Measurements from ENCODE around the gene LTC4S.
"Not testable (repeated sequence)": the region's sequence is repeated elsewhere in the genome, so short reads cannot be mapped to it uniquely, and the experiment has no call there.

LTC4S gene

GRCh38 chr5:179827680-179828079 is 33.9 kb downstream of the LTC4S start:
- DNase-seq (ENCODE audit: low read depth), result no peak

GRCh38 chr5:179828756-179829421 is 35.1 kb downstream of the LTC4S start:
- DNase-seq (ENCODE audit: low read depth), result no peak

GRCh38 chr5:179829732-179830435 is 36.1 kb downstream of the LTC4S start:
- no peak for DNase-seq (ENCODE audit: low read depth)

GRCh38 chr5:179830818-179831468 is 37.2 kb downstream of the LTC4S start:
- no peak for DNase-seq (ENCODE audit: low read depth)

- no peak for DNase-seq (ENCODE audit: low read depth)
Observed at GRCh38 chr5:179832039-179832745, 38.4 kb downstream of the LTC4S start.

GRCh38 chr5:179833056-179833708 is 39.4 kb downstream of the LTC4S start:
- no peak for DNase-seq (ENCODE audit: low read depth)

GRCh38 chr5:179833709-179834070 is 39.9 kb downstream of the LTC4S start:
- no peak for DNase-seq (ENCODE audit: low read depth)

GRCh38 chr5:179834120-179834519 is 40.3 kb downstream of the LTC4S start:
- DNase-seq (ENCODE audit: low read depth), result no peak

GRCh38 chr5:179834871-179835270 is 41.1 kb downstream of the LTC4S start:
- DNase-seq (ENCODE audit: low read depth), result not testable (repeated sequence)

- DNase-seq (ENCODE audit: low read depth), result peak; percentile 38
Observed at GRCh38 chr5:179836225-179837019, 42.6 kb downstream of the LTC4S start.

GRCh38 chr5:179837076-179838011 is 43.6 kb downstream of the LTC4S start:
- DNase-seq (ENCODE audit: low read depth), result no peak

GRCh38 chr5:179839328-179840256 is 45.8 kb downstream of the LTC4S start:
- DNase-seq (ENCODE audit: low read depth), result no peak

GRCh38 chr5:179840321-179840720 is 46.5 kb downstream of the LTC4S start:
- no peak for DNase-seq (ENCODE audit: low read depth)

GRCh38 chr5:179840766-179841165 is 47.0 kb downstream of the LTC4S start:
- DNase-seq (ENCODE audit: low read depth), result no peak

- no peak for DNase-seq (ENCODE audit: low read depth)
Observed at GRCh38 chr5:179841621-179842020, 47.8 kb downstream of the LTC4S start.

All from stimulated activated CD8-positive, alpha-beta memory T cell treated with anti-CD3 and anti-CD28 coated beads, Interleukin-12 subunit alpha, Interleukin-12 subunit beta, amount 100 ng/mL, for 1 hour (primary cell).